ENCODE data around the gene TOX3.

DNA sequence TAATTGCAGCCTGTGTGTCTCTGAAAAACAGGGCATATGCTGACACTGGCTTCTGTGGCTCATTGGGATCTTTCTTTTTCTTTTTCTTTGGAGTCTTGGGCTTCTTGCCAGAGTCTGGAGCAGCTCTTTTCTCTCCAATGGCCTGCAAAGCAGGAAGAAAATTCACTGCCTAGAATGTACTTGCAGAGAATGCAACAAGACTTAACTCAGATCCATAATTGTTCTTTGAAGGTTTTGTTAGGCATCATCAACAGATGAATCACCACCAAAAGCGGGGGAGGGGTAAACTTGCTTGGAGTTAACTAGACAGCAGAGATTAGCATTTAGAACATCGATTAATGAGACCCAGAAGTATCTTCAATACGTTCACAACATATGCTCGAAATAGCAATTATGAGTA is 100.9 kb downstream of the TOX3 start:
- TF ChIP-seq TAF1 (IDR thresholded peaks at IDR 0.05; ENCODE audit: low read depth, low read length), result no peak
- no peak for TF ChIP-seq POLR2AphosphoS5 (IDR thresholded peaks at IDR 0.05; ENCODE audit: low read depth, low read length)
- TF ChIP-seq POLR2A (IDR thresholded peaks at IDR 0.05; ENCODE audit: low read depth, low read length), result no peak

All from GM12891 (cell line).